ENCODE data around the gene FCER1A. TPM values are rescaled to one million over a fixed set of nuclear protein-coding genes. Genes with fewer than 3 reads are reported as not detected.

FCER1A gene
- total RNA-seq: 1 to 10 TPM in 1 of 4 donors, under 1 TPM in 1, not detected in 2; 0.95 to 1.5 TPM

- Histone ChIP-seq H3K27me3 (no peaks in the 10 kb centered on the region), H3K9me3 (no peaks in the 10 kb centered on the region), H3K4me1 (no peaks in the 10 kb centered on the region), H3K36me3 (no peaks in the 10 kb centered on the region), H3K27ac (no peak within 1 kb of the TSS), H3K4me3 (no peak within 1 kb of the TSS)
- in situ Hi-C loops (cut with MboI; ENCODE audit: low pct_ligation_motif_present in 1 of 4, low pct_unique_long_range_greater_than_20kb in 1 of 4, low sequenced_read_pairs in 3 of 4): no loop called here
- intact Hi-C loops (cut with DNase I; ENCODE audit: low total_unique reads): no loop called here
- no peak for TF ChIP-seq POLR2AphosphoS5 (IDR thresholded peaks at IDR 0.05)
- no peak for TF ChIP-seq EP300 (IDR thresholded peaks at IDR 0.05; ENCODE audit: low read depth)
- no peak for TF ChIP-seq CTCF (IDR thresholded peaks at IDR 0.05)
- no peak for TF ChIP-seq POLR2A (IDR thresholded peaks at IDR 0.05)
- 86 to 89% methylated on average over 1 of the region's 1 CpG for WGBS, 2 donors (ENCODE audit: low coverage in 1 of 2)
- DNase-seq: no peak
Measured at GRCh38 chr1:159302095-159302494, at the start of gene FCER1A. Gene FCER1A (plus strand): TSS chr1:159302336. CDS start chr1:159302365, 29 bp downstream.

GRCh38 chr1:159261311-159261710, 40.8 kb upstream of the FCER1A start:
- Histone ChIP-seq H3K27me3 (no peaks in the 10 kb centered on the region), H3K9me3 (no peaks in the 10 kb centered on the region), H3K4me3 (no peak overlapping the region), H3K27ac (no peak overlapping the region), H3K36me3 (no peaks in the 10 kb centered on the region), H3K4me1 (no peaks in the 10 kb centered on the region)
- no peak for DNase-seq
- no peak for TF ChIP-seq POLR2AphosphoS5 (IDR thresholded peaks at IDR 0.05)
- TF ChIP-seq CTCF (IDR thresholded peaks at IDR 0.05): no peak
- no peak for TF ChIP-seq POLR2A (IDR thresholded peaks at IDR 0.05)
- TF ChIP-seq EP300 (IDR thresholded peaks at IDR 0.05; ENCODE audit: low read depth): no peak
- in situ Hi-C loops (cut with MboI; ENCODE audit: low pct_ligation_motif_present in 1 of 4, low pct_unique_long_range_greater_than_20kb in 1 of 4, low sequenced_read_pairs in 3 of 4): no loop called here
- intact Hi-C loops (cut with DNase I; ENCODE audit: low total_unique reads): no loop called here

- in situ Hi-C loops (cut with MboI; ENCODE audit: low pct_ligation_motif_present in 1 of 4, low pct_unique_long_range_greater_than_20kb in 1 of 4, low sequenced_read_pairs in 3 of 4): no loop called here
- no peak overlapping the region for H3K4me3 ChIP-seq
- TF ChIP-seq POLR2AphosphoS5 (IDR thresholded peaks at IDR 0.05) (no peak), POLR2A (IDR thresholded peaks at IDR 0.05) (no peak), CTCF (IDR thresholded peaks at IDR 0.05) (no peak), EP300 (IDR thresholded peaks at IDR 0.05; ENCODE audit: low read depth) (no peak)
- DNase-seq: no peak
- H3K27me3 ChIP-seq: no peaks in the 10 kb centered on the region
- 84 to 86% methylated on average over 1 to 2 of the region's 2 CpGs for WGBS, 2 donors (ENCODE audit: low coverage in 1 of 2)
- no peaks in the 10 kb centered on the region for H3K4me1 ChIP-seq
- no peaks in the 10 kb centered on the region for H3K36me3 ChIP-seq
- no peaks in the 10 kb centered on the region for H3K9me3 ChIP-seq
- intact Hi-C loops (cut with DNase I; ENCODE audit: low total_unique reads): no loop called here
- no peak overlapping the region for H3K27ac ChIP-seq
Measured at GRCh38 chr1:159261721-159262494, 40.2 kb upstream of the FCER1A start.

GRCh38 chr1:159266832-159267231, 35.3 kb upstream of the FCER1A start:
- DNase-seq: no peak
- in situ Hi-C loops (cut with MboI; ENCODE audit: low pct_ligation_motif_present in 1 of 4, low pct_unique_long_range_greater_than_20kb in 1 of 4, low sequenced_read_pairs in 3 of 4) (no loop called here), intact Hi-C loops (cut with DNase I; ENCODE audit: low total_unique reads) (no loop called here)
- Histone ChIP-seq H3K36me3 (no peaks in the 10 kb centered on the region), H3K9me3 (no peaks in the 10 kb centered on the region), H3K4me3 (no peak overlapping the region), H3K27ac (no peak overlapping the region), H3K27me3 (no peaks in the 10 kb centered on the region), H3K4me1 (no peaks in the 10 kb centered on the region)
- TF ChIP-seq CTCF (IDR thresholded peaks at IDR 0.05) (no peak), EP300 (IDR thresholded peaks at IDR 0.05; ENCODE audit: low read depth) (no peak), POLR2AphosphoS5 (IDR thresholded peaks at IDR 0.05) (no peak), POLR2A (IDR thresholded peaks at IDR 0.05) (no peak)
- WGBS, 2 donors (ENCODE audit: low coverage in 1 of 2): 85 to 87% methylated on average over 3 of the region's 3 CpGs
